Astrocyte (in vitro differentiated cells and primary cell): ENCODE measurements around the gene PALS2. TPM values are rescaled to one million over a fixed set of nuclear protein-coding genes. Genes with fewer than 3 reads are reported as not detected.

Source experiments
- DNase-seq: peaks from one replicate; pipeline ENCODE4 v3.0.0-alpha.2; 2010; ENCODE audit warnings: low read depth
- FAIRE-seq: peaks from 2 replicates; lab custom pipeline; 2011; peaks lifted over from hg19 to GRCh38; lab: Jason Lieb, UNC
- H2AFZ ChIP-seq: 2 replicates; pipeline ENCODE4 v1.6.0; 2012; ENCODE audit warnings: low read depth, low read length, inconsistent platforms
- H3K27ac ChIP-seq: 2 replicates; pipeline ENCODE4 v1.5.1; 2011; ENCODE audit warnings: low read depth, low read length, inconsistent platforms
- H3K27me3 ChIP-seq: 2 replicates; pipeline ENCODE4 v1.6.0; 2011; ENCODE audit warnings: low read length, inconsistent platforms; ENCODE audit not compliant: insufficient read depth
- H3K36me3 ChIP-seq: 2 replicates; pipeline ENCODE4 v1.5.1; 2011; ENCODE audit warnings: low read length, inconsistent platforms; ENCODE audit not compliant: insufficient read depth
- H3K4me1 ChIP-seq: 2 replicates; pipeline ENCODE4 v1.5.1; 2011; ENCODE audit warnings: low read length, inconsistent platforms; ENCODE audit not compliant: insufficient read depth
- H3K4me2 ChIP-seq: 2 replicates; pipeline ENCODE4 v1.6.0; 2012; ENCODE audit warnings: low read length, inconsistent platforms
- H3K4me3 ChIP-seq: 2 replicates; pipeline ENCODE4 v1.5.1; 2011; ENCODE audit warnings: low read depth, mild to moderate bottlenecking, low read length, inconsistent platforms; ENCODE audit not compliant: insufficient read depth
- H3K79me2 ChIP-seq: 2 replicates; pipeline ENCODE4 v1.6.0; 2012; ENCODE audit warnings: mild to moderate bottlenecking, low read length, inconsistent platforms; ENCODE audit not compliant: insufficient read depth
- H3K9ac ChIP-seq: 2 replicates; pipeline ENCODE4 v1.6.0; 2012; ENCODE audit warnings: mild to moderate bottlenecking, low read length, inconsistent platforms
- H3K9me3 ChIP-seq: 2 replicates; pipeline ENCODE4 v1.5.1; 2012; ENCODE audit warnings: low read depth, mild to moderate bottlenecking, low read length, inconsistent platforms; ENCODE audit not compliant: insufficient read depth
- H4K20me1 ChIP-seq: 2 replicates; pipeline ENCODE4 v1.6.0; 2012; ENCODE audit warnings: low read length, inconsistent platforms; ENCODE audit not compliant: insufficient read depth
- H3K27ac Mint-ChIP-seq: one replicate; pipeline ENCODE4 v1.8.0; 2021; ENCODE audit warnings: mild to moderate bottlenecking, mixed read lengths; ENCODE audit not compliant: unreplicated experiment
- H3K27me3 Mint-ChIP-seq: one replicate; pipeline ENCODE4 v1.8.0; 2021; ENCODE audit warnings: low read depth, mixed read lengths; ENCODE audit not compliant: unreplicated experiment
- H3K36me3 Mint-ChIP-seq: one replicate; pipeline ENCODE4 v1.8.0; 2021; ENCODE audit warnings: low read depth, mixed read lengths; ENCODE audit not compliant: unreplicated experiment
- H3K4me1 Mint-ChIP-seq: one replicate; pipeline ENCODE4 v1.8.0; 2021; ENCODE audit warnings: low read depth, mixed read lengths; ENCODE audit not compliant: unreplicated experiment
- H3K4me3 Mint-ChIP-seq: one replicate; pipeline ENCODE4 v1.8.0; 2021; ENCODE audit warnings: mild to moderate bottlenecking, moderate library complexity, mixed read lengths; ENCODE audit not compliant: unreplicated experiment
- H3K9me3 Mint-ChIP-seq: one replicate; pipeline ENCODE4 v1.8.0; 2021; ENCODE audit warnings: mild to moderate bottlenecking, mixed read lengths; ENCODE audit not compliant: unreplicated experiment
- EZH2 ChIP-seq: IDR thresholded peaks from 2 replicates; pipeline ENCODE4 v1.6.1; 2012; ENCODE audit warnings: mild to moderate bottlenecking, low read length, inconsistent platforms; ENCODE audit not compliant: insufficient read depth
- total RNA-seq: library from RNA; stranded (reverse); gene quantifications from 2 replicates; pipeline ENCODE4 v1.2.1, GENCODE V29; 2021
- TF ChIP-seq, protein P1 (sequence below): IDR thresholded peaks from 2 replicates; pipeline ENCODE4 v1.5.1; 2011; ENCODE audit warnings: low read depth, mild to moderate bottlenecking, inconsistent platforms, low read length, moderate library complexity; ENCODE audit not compliant: insufficient read depth

The PALS2 gene
- total RNA-seq, 1 donor from 2014 or later = 32.7 TPM

DNA sequence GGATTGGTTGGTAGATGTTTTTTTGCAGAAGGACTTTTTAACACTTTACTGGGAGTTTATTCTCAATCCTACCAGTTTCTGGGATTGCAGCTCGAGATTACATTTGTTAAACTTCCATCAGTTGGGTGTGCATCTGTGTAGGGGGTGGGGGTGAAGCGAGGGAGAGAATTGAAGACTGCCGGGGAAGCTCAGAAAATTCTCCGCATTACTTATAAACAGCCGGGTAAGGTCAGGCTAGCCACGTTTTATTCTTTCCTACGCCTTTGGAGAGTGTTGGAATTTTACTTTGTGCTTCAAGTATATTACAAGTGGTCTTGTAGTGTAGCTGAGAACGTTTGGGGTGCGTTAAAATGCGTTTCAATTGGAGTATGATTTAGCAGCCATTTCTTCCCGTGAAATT is 1.1 kb downstream of the PALS2 start:
- H3K79me2 ChIP-seq = peaks cover 50% of the 10 kb centered on the region
- peaks cover 21% of the 10 kb centered on the region for H4K20me1 ChIP-seq
- peaks cover 24% of the 10 kb centered on the region for H3K27me3 ChIP-seq
- H3K4me3 Mint-ChIP-seq = peak overlapping the region; percentile 97
- no peaks in the 10 kb centered on the region for H3K36me3 Mint-ChIP-seq
- H3K36me3 ChIP-seq = no peaks in the 10 kb centered on the region
- H3K9ac ChIP-seq = peak overlapping the region; percentile 91
- peak overlapping the region; percentile 59 for H3K27ac ChIP-seq
- DNase-seq (peak; percentile 12), FAIRE-seq (no peak)
- H3K4me2 ChIP-seq = peak overlapping the region; percentile 97
- TF ChIP-seq, protein P1, sequence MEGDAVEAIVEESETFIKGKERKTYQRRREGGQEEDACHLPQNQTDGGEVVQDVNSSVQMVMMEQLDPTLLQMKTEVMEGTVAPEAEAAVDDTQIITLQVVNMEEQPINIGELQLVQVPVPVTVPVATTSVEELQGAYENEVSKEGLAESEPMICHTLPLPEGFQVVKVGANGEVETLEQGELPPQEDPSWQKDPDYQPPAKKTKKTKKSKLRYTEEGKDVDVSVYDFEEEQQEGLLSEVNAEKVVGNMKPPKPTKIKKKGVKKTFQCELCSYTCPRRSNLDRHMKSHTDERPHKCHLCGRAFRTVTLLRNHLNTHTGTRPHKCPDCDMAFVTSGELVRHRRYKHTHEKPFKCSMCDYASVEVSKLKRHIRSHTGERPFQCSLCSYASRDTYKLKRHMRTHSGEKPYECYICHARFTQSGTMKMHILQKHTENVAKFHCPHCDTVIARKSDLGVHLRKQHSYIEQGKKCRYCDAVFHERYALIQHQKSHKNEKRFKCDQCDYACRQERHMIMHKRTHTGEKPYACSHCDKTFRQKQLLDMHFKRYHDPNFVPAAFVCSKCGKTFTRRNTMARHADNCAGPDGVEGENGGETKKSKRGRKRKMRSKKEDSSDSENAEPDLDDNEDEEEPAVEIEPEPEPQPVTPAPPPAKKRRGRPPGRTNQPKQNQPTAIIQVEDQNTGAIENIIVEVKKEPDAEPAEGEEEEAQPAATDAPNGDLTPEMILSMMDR = no peak
- no peak for TF ChIP-seq EZH2
- H3K27ac Mint-ChIP-seq = peak overlapping the region; percentile 89
- H3K4me1 ChIP-seq = peaks cover 9% of the 10 kb centered on the region
- H3K27me3 Mint-ChIP-seq = peaks cover 16% of the 10 kb centered on the region
- no peaks in the 10 kb centered on the region for H3K9me3 ChIP-seq
- H3K4me3 ChIP-seq = peak overlapping the region; percentile 83
- no peaks in the 10 kb centered on the region for H3K9me3 Mint-ChIP-seq
- H3K4me1 Mint-ChIP-seq = peaks cover 7% of the 10 kb centered on the region
- peak overlapping the region; percentile 83 for H2AFZ ChIP-seq

- no peak for TF ChIP-seq EZH2
- TF ChIP-seq, protein P1 = no peak
- Mint-ChIP-seq H3K27me3 (peaks cover 12% of the 10 kb centered on the region), H3K9me3 (no peaks in the 10 kb centered on the region), H3K4me3 (peak overlapping the region; percentile 97), H3K4me1 (peaks cover 7% of the 10 kb centered on the region), H3K27ac (no peak overlapping the region), H3K36me3 (no peaks in the 10 kb centered on the region)
- Histone ChIP-seq H3K79me2 (peaks cover 53% of the 10 kb centered on the region), H3K4me2 (peak overlapping the region; percentile 97), H3K36me3 (no peaks in the 10 kb centered on the region), H2AFZ (peak overlapping the region; percentile 83), H3K4me1 (peaks cover 9% of the 10 kb centered on the region), H4K20me1 (peaks cover 23% of the 10 kb centered on the region), H3K27me3 (peaks cover 19% of the 10 kb centered on the region), H3K27ac (no peak overlapping the region), H3K4me3 (peak overlapping the region; percentile 83), H3K9ac (peak overlapping the region; percentile 91), H3K9me3 (no peaks in the 10 kb centered on the region)
- FAIRE-seq (no peak), DNase-seq (no peak)
These were observed 1.7 kb downstream of the PALS2 start for GRCh38 chr7:24574950-24575349.

- no peak overlapping the region for H3K27ac Mint-ChIP-seq
- Histone ChIP-seq H3K36me3 (no peaks in the 10 kb centered on the region), H3K27me3 (peaks cover 5% of the 10 kb centered on the region), H3K4me2 (no peak overlapping the region), H2AFZ (no peak overlapping the region), H3K4me3 (no peak overlapping the region), H3K27ac (no peak overlapping the region), H3K9ac (no peak overlapping the region), H3K79me2 (peaks cover 68% of the 10 kb centered on the region), H3K9me3 (no peaks in the 10 kb centered on the region), H4K20me1 (peaks cover 34% of the 10 kb centered on the region), H3K4me1 (peaks cover 9% of the 10 kb centered on the region)
- TF ChIP-seq, protein P1 = peak; percentile 76
- no peak for TF ChIP-seq EZH2
- no peak for FAIRE-seq
- no peaks in the 10 kb centered on the region for H3K36me3 Mint-ChIP-seq
- H3K27me3 Mint-ChIP-seq = peaks cover 4% of the 10 kb centered on the region
- no peaks in the 10 kb centered on the region for H3K9me3 Mint-ChIP-seq
- peaks cover 7% of the 10 kb centered on the region for H3K4me1 Mint-ChIP-seq
- peak overlapping the region; percentile 72 for H3K4me3 Mint-ChIP-seq
- DNase-seq = peak; percentile 65
These were observed 3.1 kb downstream of the PALS2 start for GRCh38 chr7:24576171-24577025.
